Neuronal stem cell (in vitro differentiated cells): ENCODE data around the gene MEIG1.

Experiments used
- DNase-seq: peaks from one replicate; pipeline ENCODE4 v3.0.0-alpha.2; 2013; ENCODE audit warnings: low spot score
- H2AFZ ChIP-seq: one replicate; pipeline ENCODE4 v1.6.1; 2013; ENCODE audit warnings: mild to moderate bottlenecking, low read length, inconsistent platforms
- H2AK5ac ChIP-seq: 2 replicates; pipeline ENCODE4 v1.6.1; 2013; ENCODE audit warnings: low read depth, mild to moderate bottlenecking, inconsistent platforms, low read length, moderate library complexity, mixed read lengths
- H2BK120ac ChIP-seq: 2 replicates; pipeline ENCODE4 v1.6.1; 2013; ENCODE audit warnings: low read depth, mild to moderate bottlenecking, inconsistent platforms, low read length, moderate library complexity, mixed read lengths
- H2BK12ac ChIP-seq: one replicate; pipeline ENCODE4 v1.6.1; 2013; ENCODE audit warnings: low read length, inconsistent platforms
- H2BK15ac ChIP-seq: 2 replicates; pipeline ENCODE4 v1.6.1; 2013; ENCODE audit warnings: mild to moderate bottlenecking, low read length, inconsistent platforms, mixed read lengths
- H2BK5ac ChIP-seq: one replicate; pipeline ENCODE4 v1.6.1; 2013; ENCODE audit warnings: inconsistent platforms, mild to moderate bottlenecking, low read length, moderate library complexity
- H3K14ac ChIP-seq: one replicate; pipeline ENCODE4 v1.6.1; 2013; ENCODE audit warnings: low read length, inconsistent platforms
- H3K18ac ChIP-seq: 2 replicates; pipeline ENCODE4 v1.6.1; 2013; ENCODE audit warnings: low read length, inconsistent platforms
- H3K23ac ChIP-seq: 2 replicates; pipeline ENCODE4 v1.6.1; 2013; ENCODE audit warnings: low read depth, mild to moderate bottlenecking, mixed read lengths, low read length, inconsistent platforms; ENCODE audit not compliant: poor library complexity
- H3K27ac ChIP-seq: replicated peaks from 3 replicates; pipeline ENCODE4 v1.5.1; 2013; ENCODE audit warnings: low read length, inconsistent platforms
- H3K27me3 ChIP-seq, 3 experiments: 2 replicates each; pipeline ENCODE4 v1.6.1; 2013; ENCODE audit warnings: low read length in 3 of 3, mild to moderate bottlenecking in 2 of 3, inconsistent platforms in 1 of 3, low read depth in 1 of 3, mixed read lengths in 1 of 3, moderate library complexity in 1 of 3; ENCODE audit not compliant: control insufficient read depth in 3 of 3, insufficient read depth in 3 of 3
- H3K36me3 ChIP-seq, 2 donors: replicated peaks in 1 of 2; 2 replicates each; pipeline ENCODE4 v1.6.1; 2013; ENCODE audit warnings: low read length in 2 of 2; ENCODE audit not compliant: control insufficient read depth in 2 of 2, insufficient read depth in 2 of 2
- H3K4ac ChIP-seq: 2 replicates; pipeline ENCODE4 v1.6.1; 2013; ENCODE audit warnings: inconsistent platforms, mild to moderate bottlenecking, low read length, moderate library complexity
- H3K4me1 ChIP-seq, 2 donors: 1 replicate in 1 of 2; 2 replicates in 1 of 2; pipeline ENCODE4 v1.6.1; 2013; ENCODE audit warnings: low read length in 2 of 2, low read depth in 1 of 2; ENCODE audit not compliant: control insufficient read depth in 2 of 2, insufficient read depth in 1 of 2
- H3K4me2 ChIP-seq: one replicate; pipeline ENCODE4 v1.6.1; 2013; ENCODE audit warnings: mild to moderate bottlenecking, low read length, inconsistent platforms; ENCODE audit not compliant: insufficient read depth, poor library complexity, severe bottlenecking
- H3K4me3 ChIP-seq, 2 donors: 2 replicates each; pipeline ENCODE4 v1.5.1; 2013; ENCODE audit warnings: low read length in 2 of 2, mild to moderate bottlenecking in 2 of 2, inconsistent platforms in 1 of 2, moderate library complexity in 1 of 2
- H3K79me1 ChIP-seq: one replicate; pipeline ENCODE4 v1.6.1; 2013; ENCODE audit warnings: low read depth, mild to moderate bottlenecking, inconsistent platforms, low read length, moderate library complexity
- H3K9ac ChIP-seq: one replicate; pipeline ENCODE4 v1.6.1; 2013; ENCODE audit warnings: mild to moderate bottlenecking, low read depth, low read length, inconsistent platforms; ENCODE audit not compliant: poor library complexity
- H3K9me3 ChIP-seq, 2 donors: replicated peaks in 1 of 2; 2 replicates each; pipeline versions ENCODE3 to v1.6.1; 2013; ENCODE audit warnings: low read length in 2 of 2, mild to moderate bottlenecking in 2 of 2, inconsistent platforms in 1 of 2, low read depth in 1 of 2, mixed read lengths in 1 of 2, moderate library complexity in 1 of 2; ENCODE audit not compliant: control insufficient read depth in 2 of 2, insufficient read depth in 1 of 2
- H4K8ac ChIP-seq: one replicate; pipeline ENCODE4 v1.6.1; 2013; ENCODE audit warnings: low read depth, mild to moderate bottlenecking, inconsistent platforms, low read length, moderate library complexity
- H4K91ac ChIP-seq: one replicate; pipeline ENCODE4 v1.6.1; 2013; ENCODE audit warnings: low read length, low read depth, mild to moderate bottlenecking, inconsistent platforms; ENCODE audit not compliant: poor library complexity
- WGBS, 2 donors: extraction: QIAGEN DNeasy Blood & Tissue Kit; methylation state at CpG; one replicate each; pipeline ENCODE4 v1.1.7; 2013; ENCODE audit warnings: missing lambda C conversion rate in 2 of 2, mixed read lengths in 1 of 2; ENCODE audit not compliant: insufficient read length in 2 of 2, insufficient replicate concordance in 1 of 2; ENCODE audit errors: extremely low coverage in 2 of 2; 5-methylcytosine and 5-hydroxymethylcytosine counted together

MEIG1 gene

GRCh38 chr10:14926061-14926470 lies 33.1 kb upstream of the MEIG1 start:
- Histone ChIP-seq H3K4ac (no peak overlapping the region), H3K9me3 (no peaks in the 10 kb centered on the region), H2BK120ac (no peak overlapping the region), H3K79me1 (no peaks in the 10 kb centered on the region), H3K4me1 (no peaks in the 10 kb centered on the region), H3K27me3 (no peaks in the 10 kb centered on the region), H3K9ac (no peak overlapping the region), H3K18ac (no peak overlapping the region), H3K4me2 (no peak overlapping the region), H3K4me3 (no peak overlapping the region), H3K36me3 (peaks cover 12 to 92% of the 10 kb centered on the region in 2 donors), H3K27ac (no peak overlapping the region), H2BK5ac (no peak overlapping the region), H2BK12ac (no peak overlapping the region), H2BK15ac (no peak overlapping the region), H2AFZ (no peak overlapping the region), H4K91ac (no peak overlapping the region), H3K14ac (no peak overlapping the region), H4K8ac (no peak overlapping the region), H3K23ac (no peak overlapping the region), H2AK5ac (no peak overlapping the region)
- DNase-seq, result no peak
- WGBS, 2 donors, result no CpG with 5 or more reads among the region's 8 CpGs

GRCh38 chr10:14926722-14927416 lies 32.3 kb upstream of the MEIG1 start:
- no CpG with 5 or more reads among the region's 13 CpGs for WGBS, 2 donors
- no peak overlapping the region for H4K91ac ChIP-seq
- H3K9ac ChIP-seq, result no peak overlapping the region
- no peak overlapping the region for H2BK12ac ChIP-seq
- no peak overlapping the region for H3K18ac ChIP-seq
- no peak overlapping the region for H2AFZ ChIP-seq
- no peak overlapping the region for H2AK5ac ChIP-seq
- no peak overlapping the region for H2BK120ac ChIP-seq
- H3K4me3 ChIP-seq, result no peak overlapping the region
- no peak overlapping the region for H3K4ac ChIP-seq
- no peaks in the 10 kb centered on the region for H3K4me1 ChIP-seq
- no peak overlapping the region for H4K8ac ChIP-seq
- H2BK5ac ChIP-seq, result no peak overlapping the region
- peaks cover 10 to 91% of the 10 kb centered on the region in 2 donors for H3K36me3 ChIP-seq
- no peak overlapping the region for H3K23ac ChIP-seq
- H3K4me2 ChIP-seq, result no peak overlapping the region
- no peak overlapping the region for H2BK15ac ChIP-seq
- no peaks in the 10 kb centered on the region for H3K27me3 ChIP-seq
- H3K27ac ChIP-seq, result no peak overlapping the region
- DNase-seq, result no peak
- H3K14ac ChIP-seq, result no peak overlapping the region
- H3K9me3 ChIP-seq, result no peaks in the 10 kb centered on the region
- no peaks in the 10 kb centered on the region for H3K79me1 ChIP-seq

GRCh38 chr10:14930610-14931009 lies 28.6 kb upstream of the MEIG1 start:
- H2AFZ ChIP-seq, result no peak overlapping the region
- H3K9ac ChIP-seq, result no peak overlapping the region
- H2BK5ac ChIP-seq, result no peak overlapping the region
- H3K4me1 ChIP-seq, result no peaks in the 10 kb centered on the region
- H2AK5ac ChIP-seq, result no peak overlapping the region
- H3K4me3 ChIP-seq, result no peak overlapping the region
- H3K79me1 ChIP-seq, result no peaks in the 10 kb centered on the region
- H3K18ac ChIP-seq, result no peak overlapping the region
- H2BK12ac ChIP-seq, result no peak overlapping the region
- no CpG with 5 or more reads among the region's 10 CpGs for WGBS, 2 donors
- DNase-seq, result no peak
- H3K36me3 ChIP-seq, result peaks cover 11 to 93% of the 10 kb centered on the region in 2 donors
- H2BK15ac ChIP-seq, result no peak overlapping the region
- H3K27me3 ChIP-seq, result no peaks in the 10 kb centered on the region
- H2BK120ac ChIP-seq, result no peak overlapping the region
- no peak overlapping the region for H3K27ac ChIP-seq
- H3K23ac ChIP-seq, result no peak overlapping the region
- no peaks in the 10 kb centered on the region for H3K9me3 ChIP-seq
- no peak overlapping the region for H3K4ac ChIP-seq
- H3K4me2 ChIP-seq, result no peak overlapping the region
- H3K14ac ChIP-seq, result no peak overlapping the region
- H4K8ac ChIP-seq, result no peak overlapping the region
- H4K91ac ChIP-seq, result no peak overlapping the region

- Histone ChIP-seq H3K36me3 (peaks cover 7 to 76% of the 10 kb centered on the region in 2 donors), H3K27ac (no peak overlapping the region)
Observed at GRCh38 chr10:14936584-14936983, 22.6 kb upstream of the MEIG1 start.

More at GRCh38 chr10:14936584-14936983, 22.6 kb upstream of the MEIG1 start:
- Histone ChIP-seq H3K9ac (no peak overlapping the region), H3K4me3 (no peak overlapping the region), H3K23ac (no peak overlapping the region), H2BK120ac (no peak overlapping the region), H2BK15ac (no peak overlapping the region), H3K79me1 (no peaks in the 10 kb centered on the region), H3K18ac (no peak overlapping the region), H3K4me1 (no peaks in the 10 kb centered on the region), H4K91ac (no peak overlapping the region), H3K4me2 (no peak overlapping the region), H3K4ac (no peak overlapping the region), H3K27me3 (no peaks in the 10 kb centered on the region), H3K9me3 (no peaks in the 10 kb centered on the region), H2AK5ac (no peak overlapping the region), H3K14ac (no peak overlapping the region), H2BK12ac (no peak overlapping the region), H4K8ac (no peak overlapping the region), H2AFZ (no peak overlapping the region), H2BK5ac (no peak overlapping the region)
- DNase-seq, result no peak
- no CpG with 5 or more reads among the region's 2 CpGs for WGBS, 2 donors
